Erythroblast (primary cell): Measurements from ENCODE around the gene ADGRD1.

ENCODE experiments used
- GATA1 ChIP-seq: IDR thresholded peaks from 2 replicates; pipeline ENCODE4 v1.6.1; 2011; ENCODE audit warnings: low read depth, mild to moderate bottlenecking, control low read depth, low read length, moderate library complexity
- POLR2A ChIP-seq: IDR thresholded peaks from 2 replicates; pipeline ENCODE4 v1.6.1; 2011; ENCODE audit warnings: mild to moderate bottlenecking, low read length

DNA sequence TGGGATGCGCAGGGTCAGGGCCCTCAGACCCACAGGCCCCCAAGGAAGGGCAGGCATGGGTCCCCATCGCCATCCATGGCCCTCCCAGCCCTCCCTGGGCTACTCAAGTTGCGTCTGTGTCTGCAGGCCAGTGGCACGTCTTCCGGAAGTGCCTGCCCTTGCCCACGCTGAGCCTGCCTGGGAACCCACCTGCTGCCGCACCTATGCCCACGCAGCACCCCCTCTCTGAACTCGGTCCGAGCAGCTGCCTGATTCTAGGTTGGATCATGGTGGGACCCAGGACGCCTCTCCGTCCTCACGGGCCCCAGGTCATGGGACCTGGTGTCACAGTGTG is 182.8 kb downstream of the ADGRD1 start:
- TF ChIP-seq POLR2A: no peak
- no peak for TF ChIP-seq GATA1
